Mesendoderm (in vitro differentiated cells): ENCODE results near the gene APOBEC3C.
A peak's percentile ranks its signal among the peaks of the same experiment; 100 is the strongest.
"Not testable (repeated sequence)": the region's sequence is repeated elsewhere in the genome, so short reads cannot be mapped to it uniquely, and the experiment has no call there.

ENCODE experiments used
- DNase-seq: peaks from one replicate; pipeline ENCODE4 v3.0.0; 2013
- H2AK5ac ChIP-seq: 2 replicates; pipeline ENCODE4 v1.6.1; 2013; ENCODE audit warnings: low read length, inconsistent platforms
- H2BK120ac ChIP-seq: 2 replicates; pipeline ENCODE4 v1.6.1; 2013; ENCODE audit warnings: low read depth, mild to moderate bottlenecking, low read length, moderate library complexity, mixed read lengths
- H2BK15ac ChIP-seq: replicated peaks from 2 replicates; pipeline ENCODE4 v1.6.1; 2013; ENCODE audit warnings: low read depth, mild to moderate bottlenecking, moderate library complexity
- H2BK5ac ChIP-seq: 2 replicates; pipeline ENCODE4 v1.6.1; 2013; ENCODE audit warnings: low read length, inconsistent platforms
- H3K18ac ChIP-seq: 2 replicates; pipeline ENCODE4 v1.6.1; 2013; ENCODE audit warnings: mild to moderate bottlenecking, low read length, mixed read lengths
- H3K23ac ChIP-seq: one replicate; pipeline ENCODE4 v1.6.1; 2013; ENCODE audit warnings: low read length
- H3K27ac ChIP-seq: 2 replicates; pipeline ENCODE4 v1.5.1; 2013; ENCODE audit warnings: low read depth, mild to moderate bottlenecking, inconsistent platforms, low read length, moderate library complexity
- H3K27me3 ChIP-seq: 2 replicates; pipeline ENCODE4 v1.6.1; 2013; ENCODE audit warnings: low read length, control low read depth, mild to moderate bottlenecking, inconsistent platforms; ENCODE audit not compliant: insufficient read depth, poor library complexity
- H3K36me3 ChIP-seq: 2 replicates; pipeline ENCODE4 v1.6.1; 2013; ENCODE audit warnings: low read length, inconsistent platforms; ENCODE audit not compliant: control insufficient read depth, insufficient read depth
- H3K4ac ChIP-seq: one replicate; pipeline ENCODE4 v1.6.1; 2013; ENCODE audit warnings: low read depth, mild to moderate bottlenecking, low read length, moderate library complexity
- H3K4me1 ChIP-seq: 2 replicates; pipeline ENCODE4 v1.6.1; 2013; ENCODE audit warnings: low read depth, low read length, inconsistent platforms; ENCODE audit not compliant: control insufficient read depth
- H3K4me2 ChIP-seq: 2 replicates; pipeline ENCODE4 v1.6.1; 2013; ENCODE audit warnings: low read length
- H3K4me3 ChIP-seq: 2 replicates; pipeline ENCODE4 v1.5.1; 2013; ENCODE audit warnings: mild to moderate bottlenecking, low read length
- H3K56ac ChIP-seq: one replicate; pipeline ENCODE4 v1.6.1; 2013; ENCODE audit warnings: low read length
- H3K79me1 ChIP-seq: 2 replicates; pipeline ENCODE4 v1.6.1; 2013; ENCODE audit warnings: low read length, inconsistent platforms
- H3K79me2 ChIP-seq: 2 replicates; pipeline ENCODE4 v1.6.1; 2013; ENCODE audit warnings: mild to moderate bottlenecking, low read length; ENCODE audit not compliant: control insufficient read depth, insufficient read depth
- H3K9ac ChIP-seq: 2 replicates; pipeline ENCODE4 v1.6.1; 2013; ENCODE audit warnings: low read length, inconsistent platforms
- H4K5ac ChIP-seq: one replicate; pipeline ENCODE4 v1.6.1; 2013; ENCODE audit warnings: low read length
- H4K8ac ChIP-seq: one replicate; pipeline ENCODE4 v1.6.1; 2013; ENCODE audit warnings: low read depth, mild to moderate bottlenecking, control low read depth, low read length, moderate library complexity
- WGBS: extraction: QIAGEN DNeasy Blood & Tissue Kit; methylation state at CpG from one replicate; pipeline ENCODE4 v1.1.7; 2013; ENCODE audit warnings: low lambda C conversion rate, missing lambda C conversion rate; ENCODE audit not compliant: insufficient coverage; ENCODE audit errors: extremely low coverage; 5-methylcytosine and 5-hydroxymethylcytosine counted together

The APOBEC3C gene

GRCh38 chr22:39028281-39028680 lies 14.2 kb downstream of the APOBEC3C start:
- no peak overlapping the region for H2BK120ac ChIP-seq
- no peak overlapping the region for H3K4ac ChIP-seq
- H3K79me1 ChIP-seq = no peaks in the 10 kb centered on the region
- H3K36me3 ChIP-seq = no peaks in the 10 kb centered on the region
- no CpG with 5 or more reads among the region's 11 CpGs for WGBS
- H3K79me2 ChIP-seq = no peaks in the 10 kb centered on the region
- H3K27me3 ChIP-seq = no peaks in the 10 kb centered on the region
- no peak overlapping the region for H3K56ac ChIP-seq
- H3K23ac ChIP-seq = no peak overlapping the region
- peaks cover 5% of the 10 kb centered on the region for H3K4me1 ChIP-seq
- H2AK5ac ChIP-seq = no peak overlapping the region
- no peak overlapping the region for H3K27ac ChIP-seq
- H3K4me3 ChIP-seq = no peak overlapping the region
- peak; percentile 50 for DNase-seq
- H4K5ac ChIP-seq = no peak overlapping the region
- H3K18ac ChIP-seq = no peak overlapping the region
- no peak overlapping the region for H2BK15ac ChIP-seq
- H2BK5ac ChIP-seq = no peak overlapping the region
- no peak overlapping the region for H3K9ac ChIP-seq
- no peak overlapping the region for H4K8ac ChIP-seq
- no peak overlapping the region for H3K4me2 ChIP-seq

GRCh38 chr22:39029227-39029626 lies 15.2 kb downstream of the APOBEC3C start:
- H2BK120ac ChIP-seq = no peak overlapping the region
- no CpG with 5 or more reads among the region's 13 CpGs for WGBS

GRCh38 chr22:39030705-39031104 lies 16.6 kb downstream of the APOBEC3C start:
- Histone ChIP-seq H3K4me1 (peaks cover 5% of the 10 kb centered on the region), H3K4me2 (no peak overlapping the region), H4K8ac (no peak overlapping the region), H2AK5ac (no peak overlapping the region), H2BK15ac (no peak overlapping the region), H2BK120ac (no peak overlapping the region), H3K9ac (no peak overlapping the region), H3K23ac (no peak overlapping the region), H4K5ac (no peak overlapping the region), H3K18ac (no peak overlapping the region), H3K27ac (no peak overlapping the region), H3K79me1 (no peaks in the 10 kb centered on the region), H3K79me2 (no peaks in the 10 kb centered on the region), H3K27me3 (no peaks in the 10 kb centered on the region), H3K56ac (no peak overlapping the region), H3K4ac (no peak overlapping the region), H3K36me3 (no peaks in the 10 kb centered on the region), H2BK5ac (no peak overlapping the region), H3K4me3 (no peak overlapping the region)
- no peak for DNase-seq
- WGBS = no CpG with 5 or more reads among the region's 14 CpGs

More at GRCh38 chr22:39029227-39029626, 15.2 kb downstream of the APOBEC3C start:
- no peak overlapping the region for H2AK5ac ChIP-seq
- H2BK15ac ChIP-seq = no peak overlapping the region
- no peak overlapping the region for H2BK5ac ChIP-seq
- H4K5ac ChIP-seq = no peak overlapping the region
- peaks cover 5% of the 10 kb centered on the region for H3K4me1 ChIP-seq
- H3K56ac ChIP-seq = no peak overlapping the region
- DNase-seq = no peak
- H3K23ac ChIP-seq = no peak overlapping the region
- H3K27me3 ChIP-seq = no peaks in the 10 kb centered on the region
- H3K36me3 ChIP-seq = no peaks in the 10 kb centered on the region
- H3K4me2 ChIP-seq = no peak overlapping the region
- H3K79me2 ChIP-seq = no peaks in the 10 kb centered on the region
- H3K79me1 ChIP-seq = no peaks in the 10 kb centered on the region
- no peak overlapping the region for H3K27ac ChIP-seq
- no peak overlapping the region for H4K8ac ChIP-seq
- H3K4me3 ChIP-seq = no peak overlapping the region
- H3K4ac ChIP-seq = no peak overlapping the region
- no peak overlapping the region for H3K18ac ChIP-seq
- no peak overlapping the region for H3K9ac ChIP-seq

- H4K8ac ChIP-seq, H3K4me2 ChIP-seq, H2AK5ac ChIP-seq, H3K4ac ChIP-seq, H3K36me3 ChIP-seq, H3K79me1 ChIP-seq, H3K4me3 ChIP-seq, H3K4me1 ChIP-seq, H2BK120ac ChIP-seq, H2BK15ac ChIP-seq, H4K5ac ChIP-seq, H3K27me3 ChIP-seq, H3K18ac ChIP-seq, H3K27ac ChIP-seq, H2BK5ac ChIP-seq, H3K79me2 ChIP-seq: not testable (repeated sequence)
- no CpG with 5 or more reads among the region's 18 CpGs for WGBS
- DNase-seq = peak; percentile 46
- H3K9ac ChIP-seq = peak overlapping the region; percentile 47
- peak overlapping the region; percentile 67 for H3K56ac ChIP-seq
- peak overlapping the region; percentile 24 for H3K23ac ChIP-seq
These were observed 17.6 kb downstream of the APOBEC3C start for GRCh38 chr22:39031434-39032295.

GRCh38 chr22:39037071-39037470 lies 23.0 kb downstream of the APOBEC3C start:
- not testable (repeated sequence) for H4K8ac ChIP-seq, H2BK15ac ChIP-seq, DNase-seq, H2BK120ac ChIP-seq, H3K4me2 ChIP-seq, H3K4me1 ChIP-seq, H3K27me3 ChIP-seq, H3K27ac ChIP-seq, H3K79me1 ChIP-seq, H3K4me3 ChIP-seq, H3K79me2 ChIP-seq, H2BK5ac ChIP-seq, H3K36me3 ChIP-seq, H4K5ac ChIP-seq, H3K56ac ChIP-seq, H3K18ac ChIP-seq, H3K4ac ChIP-seq, H3K9ac ChIP-seq, H3K23ac ChIP-seq, H2AK5ac ChIP-seq
- no CpG with 5 or more reads among the region's 2 CpGs for WGBS
